PFSK-1 (cell line): ENCODE data around the gene RAD21L1.

Source experiments
- FOXP2 ChIP-seq: optimal IDR thresholded peaks from 2 replicates; pipeline ENCODE3; 2011; ENCODE audit warnings: borderline replicate concordance, control low read depth, inconsistent platforms; ENCODE audit not compliant: insufficient read depth; ENCODE audit errors: extremely low read length, extremely low read depth
- POLR2AphosphoS5 ChIP-seq: IDR thresholded peaks from 2 replicates; pipeline ENCODE4 v1.6.1; 2012; ENCODE audit warnings: low read depth, mild to moderate bottlenecking, control low read depth, low read length, moderate library complexity
- SIN3A ChIP-seq: IDR thresholded peaks from 2 replicates; pipeline ENCODE4 v1.6.1; 2012; ENCODE audit warnings: mild to moderate bottlenecking, low read length, moderate library complexity, borderline replicate concordance; ENCODE audit not compliant: insufficient read depth
- TAF1 ChIP-seq: IDR thresholded peaks from 2 replicates; pipeline ENCODE4 v1.6.1; 2012; ENCODE audit warnings: low read length, control low read depth, borderline replicate concordance; ENCODE audit not compliant: insufficient read depth
- TF ChIP-seq, protein P1 (sequence below), 2 experiments: IDR thresholded peaks; 2 replicates each; pipeline versions ENCODE4 v1.6.1 to v1.8.0; 2011 to 2012; ENCODE audit warnings: low read depth in 2 of 2, low read length in 2 of 2, control low read depth in 1 of 2, inconsistent platforms in 1 of 2, mild to moderate bottlenecking in 1 of 2, moderate library complexity in 1 of 2; ENCODE audit not compliant: insufficient read depth in 1 of 2

RAD21L1 gene

DNA sequence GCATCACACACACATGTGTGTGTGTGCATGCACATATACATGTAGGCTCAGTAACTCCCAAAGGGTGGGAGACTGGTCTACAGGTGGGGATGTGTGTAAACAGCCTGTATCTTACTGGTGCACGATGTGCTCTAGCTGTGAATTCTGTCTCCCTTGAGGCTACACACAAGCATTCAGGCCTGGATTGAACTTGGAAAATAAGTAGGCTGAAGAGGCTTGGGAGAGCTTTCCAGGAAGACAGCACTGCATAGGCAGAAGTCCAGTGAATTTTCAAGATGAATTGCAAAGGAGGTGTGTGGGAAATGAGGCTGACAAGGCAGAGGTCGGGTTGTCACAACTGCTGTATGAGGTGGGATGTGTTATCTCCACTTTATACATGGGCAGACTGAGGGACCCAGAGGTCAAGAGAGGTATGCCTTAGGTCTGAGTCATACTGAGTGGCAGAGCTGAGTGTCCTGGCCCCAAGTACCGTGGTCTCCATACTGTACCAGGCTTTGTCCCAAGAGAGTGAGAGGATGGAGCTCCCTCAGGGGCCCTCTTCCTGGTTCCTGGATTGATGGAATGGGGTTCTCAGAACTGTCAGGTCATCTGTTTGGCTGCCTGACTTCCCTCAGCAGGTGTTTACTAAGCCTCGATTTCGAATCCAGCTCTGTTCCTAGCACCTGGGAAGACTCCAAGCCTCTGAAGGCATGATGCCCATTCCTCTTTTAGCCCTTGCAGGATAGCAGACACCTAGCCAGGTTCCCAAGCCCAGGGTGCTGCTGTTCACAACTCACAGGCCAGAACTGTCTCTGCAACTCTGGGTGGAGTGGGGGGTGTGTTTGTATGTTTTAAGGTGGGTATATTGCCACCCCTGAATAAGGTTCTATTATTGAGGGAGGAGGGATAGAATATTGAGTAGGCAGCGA is 54.6 kb downstream of the RAD21L1 start:
- TF ChIP-seq SIN3A (no peak), TAF1 (no peak), POLR2AphosphoS5 (no peak), FOXP2 (no peak)
- TF ChIP-seq, protein P1, sequence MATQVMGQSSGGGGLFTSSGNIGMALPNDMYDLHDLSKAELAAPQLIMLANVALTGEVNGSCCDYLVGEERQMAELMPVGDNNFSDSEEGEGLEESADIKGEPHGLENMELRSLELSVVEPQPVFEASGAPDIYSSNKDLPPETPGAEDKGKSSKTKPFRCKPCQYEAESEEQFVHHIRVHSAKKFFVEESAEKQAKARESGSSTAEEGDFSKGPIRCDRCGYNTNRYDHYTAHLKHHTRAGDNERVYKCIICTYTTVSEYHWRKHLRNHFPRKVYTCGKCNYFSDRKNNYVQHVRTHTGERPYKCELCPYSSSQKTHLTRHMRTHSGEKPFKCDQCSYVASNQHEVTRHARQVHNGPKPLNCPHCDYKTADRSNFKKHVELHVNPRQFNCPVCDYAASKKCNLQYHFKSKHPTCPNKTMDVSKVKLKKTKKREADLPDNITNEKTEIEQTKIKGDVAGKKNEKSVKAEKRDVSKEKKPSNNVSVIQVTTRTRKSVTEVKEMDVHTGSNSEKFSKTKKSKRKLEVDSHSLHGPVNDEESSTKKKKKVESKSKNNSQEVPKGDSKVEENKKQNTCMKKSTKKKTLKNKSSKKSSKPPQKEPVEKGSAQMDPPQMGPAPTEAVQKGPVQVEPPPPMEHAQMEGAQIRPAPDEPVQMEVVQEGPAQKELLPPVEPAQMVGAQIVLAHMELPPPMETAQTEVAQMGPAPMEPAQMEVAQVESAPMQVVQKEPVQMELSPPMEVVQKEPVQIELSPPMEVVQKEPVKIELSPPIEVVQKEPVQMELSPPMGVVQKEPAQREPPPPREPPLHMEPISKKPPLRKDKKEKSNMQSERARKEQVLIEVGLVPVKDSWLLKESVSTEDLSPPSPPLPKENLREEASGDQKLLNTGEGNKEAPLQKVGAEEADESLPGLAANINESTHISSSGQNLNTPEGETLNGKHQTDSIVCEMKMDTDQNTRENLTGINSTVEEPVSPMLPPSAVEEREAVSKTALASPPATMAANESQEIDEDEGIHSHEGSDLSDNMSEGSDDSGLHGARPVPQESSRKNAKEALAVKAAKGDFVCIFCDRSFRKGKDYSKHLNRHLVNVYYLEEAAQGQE (IDR thresholded peaks at IDR 0.05; ENCODE audit: insufficient read depth in 1 of 2, low read depth in 2 of 2, low read length in 2 of 2) = no peak

DNA sequence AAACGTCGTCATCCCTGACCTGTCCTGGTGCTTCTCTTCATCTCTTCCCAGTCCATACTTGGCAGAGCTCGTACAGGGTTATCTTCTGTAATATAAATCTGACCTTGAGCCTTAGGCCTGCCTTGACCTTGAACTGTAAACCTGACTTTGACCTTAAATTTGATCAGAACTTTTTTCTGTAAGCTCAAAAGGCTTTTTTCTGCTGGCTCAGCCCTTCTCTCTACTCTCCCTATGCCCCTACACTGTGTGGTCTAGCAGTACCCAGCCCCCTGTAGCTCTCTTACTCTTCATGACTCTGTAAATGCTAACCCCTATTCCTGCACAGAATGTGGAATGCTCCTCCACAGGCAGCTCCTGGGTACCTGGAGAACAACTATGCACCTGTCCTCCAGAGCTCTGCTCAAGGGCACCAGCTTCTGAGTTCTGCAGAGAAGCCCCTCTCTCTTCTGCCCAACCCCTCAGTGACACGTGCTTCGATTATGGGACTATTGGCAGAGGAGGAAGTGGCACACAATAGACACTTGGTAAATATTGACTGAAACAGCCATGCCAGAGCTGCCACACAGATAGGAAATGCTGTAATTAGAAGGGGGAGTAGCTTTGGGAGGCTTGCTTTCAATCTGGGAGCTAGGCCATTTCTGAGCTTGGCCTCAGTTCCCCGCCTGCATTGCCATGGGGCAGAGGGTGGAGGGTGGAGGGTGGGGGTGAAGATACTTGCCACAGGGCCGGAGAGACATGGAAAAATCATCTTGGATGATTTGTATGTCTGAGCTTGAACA is 55.6 kb downstream of the RAD21L1 start:
- TF ChIP-seq, protein P1 (IDR thresholded peaks at IDR 0.05; ENCODE audit: insufficient read depth in 1 of 2, low read depth in 2 of 2, low read length in 2 of 2) = no peak
- TF ChIP-seq SIN3A (no peak), TAF1 (no peak), FOXP2 (no peak), POLR2AphosphoS5 (no peak)

DNA sequence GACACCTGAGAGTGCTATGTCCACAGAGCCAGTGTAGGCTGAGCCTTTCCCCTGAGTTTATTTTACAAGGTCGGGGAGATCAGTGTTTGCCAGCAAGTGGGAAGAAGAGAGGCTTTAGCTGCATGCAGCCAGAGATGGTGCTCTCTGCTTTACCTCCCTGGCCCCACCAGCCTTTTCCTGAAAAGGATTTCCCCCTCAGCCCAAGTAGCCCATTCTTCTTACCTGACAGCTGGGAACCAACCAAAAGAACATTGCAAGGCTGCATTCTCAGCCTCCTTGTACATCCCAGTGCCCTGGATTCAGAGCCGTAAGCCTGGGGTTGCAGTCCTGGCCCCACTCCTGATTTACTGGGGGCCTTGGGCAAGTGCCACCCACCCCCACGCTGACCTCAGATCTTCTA is 57.1 kb downstream of the RAD21L1 start:
- no peak for TF ChIP-seq FOXP2

DNA sequence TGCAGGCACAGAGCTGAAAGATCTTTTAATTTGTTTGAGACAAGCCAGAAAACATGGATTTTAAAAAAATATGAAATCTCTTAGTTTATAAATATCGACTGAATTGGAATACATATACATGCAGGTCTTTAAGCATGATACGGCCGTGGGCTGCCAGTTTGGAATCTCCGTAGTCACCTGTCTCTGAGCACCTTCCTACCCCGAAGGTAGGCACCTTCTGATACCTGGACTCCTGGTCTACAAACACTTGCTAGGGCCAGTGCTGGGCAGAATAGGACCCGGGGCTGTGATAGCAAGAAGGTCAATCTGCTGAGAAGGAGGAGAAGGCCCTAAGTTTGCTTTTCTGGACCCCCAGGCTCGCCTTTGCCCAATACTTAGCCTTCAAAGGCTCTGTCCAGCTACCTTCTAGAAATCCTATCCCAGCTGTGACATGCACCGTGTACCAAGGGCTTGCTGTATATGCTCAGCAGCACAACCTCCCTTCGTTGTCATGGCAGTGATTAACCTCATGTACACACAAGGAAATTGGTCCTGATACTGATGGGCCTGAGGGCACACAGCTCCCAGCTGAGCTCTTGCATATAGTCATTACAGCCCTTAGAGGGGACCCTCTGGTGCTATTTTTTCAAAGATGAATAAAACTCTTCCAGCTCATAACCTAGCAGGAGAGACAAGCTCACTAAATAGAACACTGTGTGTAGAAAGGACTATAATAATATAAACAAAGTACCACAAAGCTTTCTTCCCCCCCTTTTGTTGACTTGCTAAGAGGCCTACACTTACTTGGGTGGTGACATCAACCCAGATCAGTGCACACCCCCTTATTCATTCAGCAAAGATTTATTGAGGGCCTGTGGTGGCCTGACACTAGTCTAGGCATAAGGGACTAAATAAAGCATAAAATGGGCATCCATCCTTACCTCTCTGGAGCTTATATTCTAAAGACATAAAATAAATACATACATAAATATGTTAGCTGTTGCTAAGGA is 58.0 kb downstream of the RAD21L1 start:
- TF ChIP-seq POLR2AphosphoS5 = no peak
- TF ChIP-seq, protein P1 (IDR thresholded peaks at IDR 0.05; ENCODE audit: insufficient read depth in 1 of 2, low read depth in 2 of 2, low read length in 2 of 2) = no peak
- TF ChIP-seq SIN3A = no peak
- no peak for TF ChIP-seq FOXP2
- no peak for TF ChIP-seq TAF1

DNA sequence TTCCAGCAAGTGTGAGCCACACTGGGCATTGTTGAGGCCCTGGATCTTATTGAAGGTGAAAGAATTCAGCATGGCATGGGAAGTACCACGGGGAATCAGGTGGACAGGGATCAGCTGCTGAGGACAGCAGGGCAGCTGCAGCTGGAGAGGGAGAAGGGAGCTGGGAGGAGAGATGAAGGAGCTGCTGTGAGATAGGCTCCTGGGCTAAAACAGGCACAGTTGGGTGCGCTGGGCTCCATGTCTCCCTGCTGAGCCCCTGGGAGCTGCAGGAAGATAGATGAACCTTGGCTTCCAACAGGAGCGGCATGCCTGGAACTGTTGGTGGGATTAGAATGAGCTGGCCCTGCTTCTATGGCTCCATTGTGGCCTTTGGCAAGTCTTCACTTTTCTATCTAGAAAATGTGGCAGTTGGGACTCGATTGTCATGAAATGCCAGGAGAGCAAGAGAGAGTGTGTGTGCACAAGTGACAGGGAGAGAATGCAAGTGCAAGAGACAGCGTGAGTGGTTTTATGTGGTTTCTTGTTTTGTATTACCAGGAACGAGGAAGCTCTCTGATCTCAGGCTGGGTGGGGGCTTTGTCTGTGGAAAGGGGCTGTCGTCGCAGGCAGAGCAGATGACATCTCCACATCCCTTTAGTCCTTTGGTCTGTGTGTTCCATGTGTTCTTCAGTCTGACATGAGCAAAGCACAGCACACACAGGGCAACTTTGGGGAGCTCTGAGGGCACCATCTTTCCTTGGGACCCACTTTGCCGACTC is 60.6 kb downstream of the RAD21L1 start:
- TF ChIP-seq POLR2AphosphoS5 (no peak), FOXP2 (no peak), TAF1 (no peak), SIN3A (no peak)
- TF ChIP-seq, protein P1 (IDR thresholded peaks at IDR 0.05; ENCODE audit: insufficient read depth in 1 of 2, low read depth in 2 of 2, low read length in 2 of 2) = no peak
